ENCODE results near the gene CD200R1. TPM values are rescaled to one million over a fixed set of nuclear protein-coding genes. Genes with fewer than 3 reads are reported as not detected.
"Not testable (repeated sequence)": the region's sequence is repeated elsewhere in the genome, so short reads cannot be mapped to it uniquely, and the experiment has no call there.

CD200R1 gene
- total and polyA plus RNA-seq, 2 of the 8 experiments (the other 6 are each of a cell fraction or from before 2014, with no cell fraction given) = 0.02 TPM; not detected in 1

DNA sequence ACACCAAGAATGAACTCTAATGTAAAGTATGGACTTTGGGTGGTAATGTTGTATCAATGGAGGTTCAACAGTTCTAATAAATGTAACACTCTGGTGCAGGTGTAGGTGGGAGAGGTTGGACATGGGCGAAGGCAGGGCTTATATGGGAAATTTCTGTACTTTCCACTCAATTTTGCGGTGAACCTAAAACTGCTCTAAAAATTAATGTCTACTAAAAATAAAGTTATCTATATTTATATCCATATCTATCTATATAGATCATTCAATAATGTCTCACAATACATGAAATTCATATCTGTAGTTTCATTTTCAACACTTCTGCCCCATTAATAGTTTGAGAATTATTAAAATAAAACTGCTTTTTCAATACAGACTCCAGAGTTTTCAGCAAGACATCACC lies 49.3 kb downstream of the CD200R1 start (continued):
- no peak for TF ChIP-seq USF2 (IDR thresholded peaks at IDR 0.05; ENCODE audit: low read length)
- no peak for TF ChIP-seq SRF (IDR thresholded peaks at IDR 0.05; ENCODE audit: low read depth, low read length)
- no peak for TF ChIP-seq JUND (IDR thresholded peaks at IDR 0.05; ENCODE audit: low read length)
- no peak for TF ChIP-seq GABPA (IDR thresholded peaks at IDR 0.05; ENCODE audit: borderline replicate concordance, insufficient read depth, low read length)
- no peak for TF ChIP-seq TEAD4 (IDR thresholded peaks at IDR 0.05; ENCODE audit: low read depth, low read length)
- TF ChIP-seq TCF12 (IDR thresholded peaks at IDR 0.05; ENCODE audit: low read depth, low read length) = no peak
- TF ChIP-seq TAF1 (IDR thresholded peaks at IDR 0.05; ENCODE audit: low read depth, low read length) = no peak
- TF ChIP-seq BCL11A (IDR thresholded peaks at IDR 0.05; ENCODE audit: low read depth in 2 of 2, low read length in 2 of 2) = no peak
- TF ChIP-seq EP300 (IDR thresholded peaks at IDR 0.05; ENCODE audit: borderline replicate concordance in 1 of 2, low read depth in 2 of 2, low read length in 2 of 2) = no peak

DNA sequence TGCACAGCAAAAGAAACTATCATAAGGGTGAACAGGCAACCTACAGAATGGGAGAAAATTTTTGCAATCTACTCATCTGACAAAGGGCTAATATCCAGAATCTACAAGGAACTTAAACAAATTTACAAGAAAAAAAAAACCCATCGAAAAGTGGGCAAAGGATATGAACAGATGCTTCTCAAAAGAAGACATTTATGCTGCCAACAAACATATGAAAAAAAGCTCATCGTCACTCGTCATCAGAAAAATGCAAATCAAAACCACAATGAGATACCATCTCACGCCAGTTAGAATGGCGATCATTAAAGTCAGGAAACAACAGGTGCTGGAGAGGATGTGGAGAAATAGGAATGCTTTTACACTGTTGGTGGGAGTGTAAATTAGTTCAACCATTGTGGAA lies 55.4 kb downstream of the CD200R1 start:
- H2BK120ac ChIP-seq (replicated peaks; ENCODE audit: low read depth, low read length); H3K23me2 ChIP-seq (ENCODE audit: low read depth, low read length); H4K91ac ChIP-seq (replicated peaks; ENCODE audit: insufficient read length, low read length); H3K27ac ChIP-seq (ENCODE audit: low read depth, low read length); H3K4me2 ChIP-seq (ENCODE audit: insufficient read depth in 1 of 2, low read depth in 2 of 2, low read length in 2 of 2); H3K4me1 ChIP-seq (replicated peaks in 1 of 4; ENCODE audit: control insufficient read depth in 3 of 4, insufficient read depth in 4 of 4, low read length in 3 of 4); H3K14ac ChIP-seq (ENCODE audit: insufficient read length); H2AK5ac ChIP-seq (ENCODE audit: low read depth, low read length); H2AFZ ChIP-seq (ENCODE audit: low read length); H4K20me1 ChIP-seq (replicated peaks in 1 of 2; ENCODE audit: control insufficient read depth in 1 of 2, insufficient read depth in 2 of 2, low read length in 2 of 2); POLR2A ChIA-PET (ENCODE audit: partially characterized antibody); H2BK12ac ChIP-seq (ENCODE audit: low read depth, low read length); H3K23ac ChIP-seq (ENCODE audit: insufficient read length); H2BK15ac ChIP-seq (ENCODE audit: low read length); H3K9ac ChIP-seq (replicated peaks in 1 of 4; ENCODE audit: extremely low read depth in 1 of 4, low read depth in 3 of 4, low read length in 3 of 4); H3K36me3 ChIP-seq (ENCODE audit: control insufficient read depth in 2 of 4, insufficient read depth in 4 of 4, low read length in 3 of 4); FAIRE-seq; H4K5ac ChIP-seq (ENCODE audit: insufficient read length, low read depth, low read length); H3K79me2 ChIP-seq (ENCODE audit: control insufficient read depth in 1 of 2, insufficient read depth in 2 of 2, low read length in 2 of 2); H3K56ac ChIP-seq (replicated peaks; ENCODE audit: insufficient read length, low read depth, low read length); H2BK5ac ChIP-seq (ENCODE audit: low read depth, low read length); H3K9me3 ChIP-seq (ENCODE audit: insufficient read depth in 2 of 2, low read depth in 1 of 2, low read length in 1 of 2); H2BK20ac ChIP-seq (ENCODE audit: low read length); H3K4me3 ChIP-seq (ENCODE audit: extremely low read depth in 1 of 4, insufficient read depth in 2 of 4, low read depth in 3 of 4, low read length in 4 of 4); DNase-seq (ENCODE audit: low read depth in 1 of 2, low spot score in 2 of 2); H3K79me1 ChIP-seq (ENCODE audit: low read depth, low read length); H3K4ac ChIP-seq (replicated peaks; ENCODE audit: insufficient read length, low read depth, low read length); H3K27me3 ChIP-seq (replicated peaks in 1 of 4; ENCODE audit: control insufficient read depth in 3 of 4, extremely low read depth in 1 of 4, insufficient read depth in 3 of 4, low read length in 3 of 4); H4K8ac ChIP-seq (ENCODE audit: extremely low read depth, insufficient read depth, low read length); H3K18ac ChIP-seq (ENCODE audit: extremely low read depth, low read length): not testable (repeated sequence)
- 79% methylated on average over 5 of the region's 5 CpGs; no CpG with 5 or more reads in 1 of the 2 experiments for WGBS, 2 experiments (ENCODE audit: extremely low coverage in 1 of 2, insufficient coverage in 1 of 2, insufficient read length in 1 of 2, insufficient replicate concordance in 2 of 2, low coverage in 1 of 2, low lambda C conversion rate in 2 of 2, missing lambda C conversion rate in 1 of 2)
- CTCF ChIA-PET (ENCODE audit: partially characterized antibody) = interaction anchor here (0.7 kb wide), 1 partner anchor 12 kb away, joined by 3 read pairs; no protein-coding TSS in a partner anchor
